ENCODE data around the gene MAPT.

Gene MAPT

GRCh38 chr17:45964634-45965033 is 70.3 kb downstream of the MAPT start:
- no peaks in the 10 kb centered on the region; the same call in 1 of the 2 replicates for H3K27me3 ChIP-seq (ENCODE audit: control insufficient read depth, insufficient read depth, low read length)
- no peaks in the 10 kb centered on the region for H3K9me3 ChIP-seq (ENCODE audit: control insufficient read depth, insufficient read depth, low read length)
- no peaks in the 10 kb centered on the region for H3K36me3 ChIP-seq (ENCODE audit: control insufficient read depth, insufficient read depth, low read length)
- no peak overlapping the region for H3K4me3 ChIP-seq (ENCODE audit: low read depth, low read length)
- no peak overlapping the region for H3K27ac ChIP-seq (ENCODE audit: low read depth, low read length)
- no peak overlapping the region for H3K9ac ChIP-seq (ENCODE audit: low read depth, low read length)
- no peaks in the 10 kb centered on the region for H3K4me1 ChIP-seq (ENCODE audit: control insufficient read depth, insufficient read depth, low read length)

- H3K27ac ChIP-seq (ENCODE audit: low read depth, low read length): no peak overlapping the region
- H3K36me3 ChIP-seq (ENCODE audit: control insufficient read depth, insufficient read depth, low read length): no peaks in the 10 kb centered on the region
- no peaks in the 10 kb centered on the region for H3K9me3 ChIP-seq (ENCODE audit: control insufficient read depth, insufficient read depth, low read length)
- no peak overlapping the region for H3K4me3 ChIP-seq (ENCODE audit: low read depth, low read length)
- H3K27me3 ChIP-seq (ENCODE audit: control insufficient read depth, insufficient read depth, low read length): no peaks in the 10 kb centered on the region; the same call in 1 of the 2 replicates
- no peaks in the 10 kb centered on the region for H3K4me1 ChIP-seq (ENCODE audit: control insufficient read depth, insufficient read depth, low read length)
- no peak overlapping the region for H3K9ac ChIP-seq (ENCODE audit: low read depth, low read length)
Measured at GRCh38 chr17:45965812-45966211, 71.5 kb downstream of the MAPT start.

GRCh38 chr17:45966606-45967280 is 72.4 kb downstream of the MAPT start:
- no peaks in the 10 kb centered on the region for H3K4me1 ChIP-seq (ENCODE audit: control insufficient read depth, insufficient read depth, low read length)
- no peaks in the 10 kb centered on the region for H3K36me3 ChIP-seq (ENCODE audit: control insufficient read depth, insufficient read depth, low read length)
- H3K9me3 ChIP-seq (ENCODE audit: control insufficient read depth, insufficient read depth, low read length): no peaks in the 10 kb centered on the region
- no peak overlapping the region for H3K4me3 ChIP-seq (ENCODE audit: low read depth, low read length)
- H3K27ac ChIP-seq (ENCODE audit: low read depth, low read length): no peak overlapping the region
- H3K9ac ChIP-seq (ENCODE audit: low read depth, low read length): no peak overlapping the region
- H3K27me3 ChIP-seq (ENCODE audit: control insufficient read depth, insufficient read depth, low read length): no peaks in the 10 kb centered on the region; the same call in 1 of the 2 replicates

GRCh38 chr17:45967378-45967777 is 73.0 kb downstream of the MAPT start:
- Histone ChIP-seq H3K36me3 (ENCODE audit: control insufficient read depth, insufficient read depth, low read length) (no peaks in the 10 kb centered on the region), H3K4me1 (ENCODE audit: control insufficient read depth, insufficient read depth, low read length) (no peaks in the 10 kb centered on the region), H3K9me3 (ENCODE audit: control insufficient read depth, insufficient read depth, low read length) (no peaks in the 10 kb centered on the region), H3K9ac (ENCODE audit: low read depth, low read length) (no peak overlapping the region), H3K27ac (ENCODE audit: low read depth, low read length) (no peak overlapping the region), H3K4me3 (ENCODE audit: low read depth, low read length) (no peak overlapping the region), H3K27me3 (ENCODE audit: control insufficient read depth, insufficient read depth, low read length) (no peaks in the 10 kb centered on the region; the same call in 1 of the 2 replicates)

- Histone ChIP-seq H3K36me3 (ENCODE audit: control insufficient read depth, insufficient read depth, low read length) (no peaks in the 10 kb centered on the region), H3K4me3 (ENCODE audit: low read depth, low read length) (no peak overlapping the region), H3K27me3 (ENCODE audit: control insufficient read depth, insufficient read depth, low read length) (no peaks in the 10 kb centered on the region; the same call in 1 of the 2 replicates), H3K9me3 (ENCODE audit: control insufficient read depth, insufficient read depth, low read length) (no peaks in the 10 kb centered on the region), H3K27ac (ENCODE audit: low read depth, low read length) (no peak overlapping the region), H3K9ac (ENCODE audit: low read depth, low read length) (no peak overlapping the region), H3K4me1 (ENCODE audit: control insufficient read depth, insufficient read depth, low read length) (no peaks in the 10 kb centered on the region)
Measured at GRCh38 chr17:45968732-45969131, 74.4 kb downstream of the MAPT start.

- no peaks in the 10 kb centered on the region; the same call in 1 of the 2 replicates for H3K27me3 ChIP-seq (ENCODE audit: control insufficient read depth, insufficient read depth, low read length)
- no peak overlapping the region for H3K4me3 ChIP-seq (ENCODE audit: low read depth, low read length)
- no peaks in the 10 kb centered on the region for H3K9me3 ChIP-seq (ENCODE audit: control insufficient read depth, insufficient read depth, low read length)
- H3K27ac ChIP-seq (ENCODE audit: low read depth, low read length): no peak overlapping the region
- no peak overlapping the region for H3K9ac ChIP-seq (ENCODE audit: low read depth, low read length)
- H3K4me1 ChIP-seq (ENCODE audit: control insufficient read depth, insufficient read depth, low read length): no peaks in the 10 kb centered on the region
- no peaks in the 10 kb centered on the region for H3K36me3 ChIP-seq (ENCODE audit: control insufficient read depth, insufficient read depth, low read length)
Measured at GRCh38 chr17:45969726-45970125, 75.4 kb downstream of the MAPT start.

- no peak overlapping the region for H3K27ac ChIP-seq (ENCODE audit: low read depth, low read length)
- no peaks in the 10 kb centered on the region for H3K4me1 ChIP-seq (ENCODE audit: control insufficient read depth, insufficient read depth, low read length)
- no peaks in the 10 kb centered on the region for H3K9me3 ChIP-seq (ENCODE audit: control insufficient read depth, insufficient read depth, low read length)
- H3K4me3 ChIP-seq (ENCODE audit: low read depth, low read length): no peak overlapping the region
- H3K36me3 ChIP-seq (ENCODE audit: control insufficient read depth, insufficient read depth, low read length): no peaks in the 10 kb centered on the region
- no peaks in the 10 kb centered on the region; the same call in 1 of the 2 replicates for H3K27me3 ChIP-seq (ENCODE audit: control insufficient read depth, insufficient read depth, low read length)
- no peak overlapping the region for H3K9ac ChIP-seq (ENCODE audit: low read depth, low read length)
Measured at GRCh38 chr17:45970659-45971058, 76.3 kb downstream of the MAPT start.

GRCh38 chr17:45971698-45972141 is 77.4 kb downstream of the MAPT start:
- no peaks in the 10 kb centered on the region for H3K9me3 ChIP-seq (ENCODE audit: control insufficient read depth, insufficient read depth, low read length)
- no peaks in the 10 kb centered on the region for H3K36me3 ChIP-seq (ENCODE audit: control insufficient read depth, insufficient read depth, low read length)
- no peaks in the 10 kb centered on the region; the same call in 1 of the 2 replicates for H3K27me3 ChIP-seq (ENCODE audit: control insufficient read depth, insufficient read depth, low read length)
- H3K9ac ChIP-seq (ENCODE audit: low read depth, low read length): no peak overlapping the region
- H3K4me1 ChIP-seq (ENCODE audit: control insufficient read depth, insufficient read depth, low read length): no peaks in the 10 kb centered on the region
- H3K27ac ChIP-seq (ENCODE audit: low read depth, low read length): no peak overlapping the region
- H3K4me3 ChIP-seq (ENCODE audit: low read depth, low read length): no peak overlapping the region

- H3K27ac ChIP-seq (ENCODE audit: low read depth, low read length): no peak overlapping the region
Measured at GRCh38 chr17:45972531-45972930, 78.2 kb downstream of the MAPT start.

GRCh38 chr17:45973099-45973780 is 78.9 kb downstream of the MAPT start:
- Histone ChIP-seq H3K4me3 (ENCODE audit: low read depth, low read length) (no peak overlapping the region), H3K4me1 (ENCODE audit: control insufficient read depth, insufficient read depth, low read length) (no peaks in the 10 kb centered on the region), H3K9ac (ENCODE audit: low read depth, low read length) (no peak overlapping the region), H3K27me3 (ENCODE audit: control insufficient read depth, insufficient read depth, low read length) (no peaks in the 10 kb centered on the region; the same call in 1 of the 2 replicates), H3K27ac (ENCODE audit: low read depth, low read length) (no peak overlapping the region), H3K9me3 (ENCODE audit: control insufficient read depth, insufficient read depth, low read length) (no peaks in the 10 kb centered on the region), H3K36me3 (ENCODE audit: control insufficient read depth, insufficient read depth, low read length) (no peaks in the 10 kb centered on the region)

More at GRCh38 chr17:45972531-45972930, 78.2 kb downstream of the MAPT start:
- Histone ChIP-seq H3K9me3 (ENCODE audit: control insufficient read depth, insufficient read depth, low read length) (no peaks in the 10 kb centered on the region), H3K4me1 (ENCODE audit: control insufficient read depth, insufficient read depth, low read length) (no peaks in the 10 kb centered on the region), H3K4me3 (ENCODE audit: low read depth, low read length) (no peak overlapping the region), H3K9ac (ENCODE audit: low read depth, low read length) (no peak overlapping the region), H3K27me3 (ENCODE audit: control insufficient read depth, insufficient read depth, low read length) (no peaks in the 10 kb centered on the region; the same call in 1 of the 2 replicates), H3K36me3 (ENCODE audit: control insufficient read depth, insufficient read depth, low read length) (no peaks in the 10 kb centered on the region)
